ENCODE data around the gene PLPPR3. TPM values are rescaled to one million over a fixed set of nuclear protein-coding genes. Genes with fewer than 3 reads are reported as not detected.
"Not testable (repeated sequence)": the region's sequence is repeated elsewhere in the genome, so short reads cannot be mapped to it uniquely, and the experiment has no call there.

Gene PLPPR3
- total RNA-seq, 2 donors from 2014 or later: 110 to 111 TPM

DNA sequence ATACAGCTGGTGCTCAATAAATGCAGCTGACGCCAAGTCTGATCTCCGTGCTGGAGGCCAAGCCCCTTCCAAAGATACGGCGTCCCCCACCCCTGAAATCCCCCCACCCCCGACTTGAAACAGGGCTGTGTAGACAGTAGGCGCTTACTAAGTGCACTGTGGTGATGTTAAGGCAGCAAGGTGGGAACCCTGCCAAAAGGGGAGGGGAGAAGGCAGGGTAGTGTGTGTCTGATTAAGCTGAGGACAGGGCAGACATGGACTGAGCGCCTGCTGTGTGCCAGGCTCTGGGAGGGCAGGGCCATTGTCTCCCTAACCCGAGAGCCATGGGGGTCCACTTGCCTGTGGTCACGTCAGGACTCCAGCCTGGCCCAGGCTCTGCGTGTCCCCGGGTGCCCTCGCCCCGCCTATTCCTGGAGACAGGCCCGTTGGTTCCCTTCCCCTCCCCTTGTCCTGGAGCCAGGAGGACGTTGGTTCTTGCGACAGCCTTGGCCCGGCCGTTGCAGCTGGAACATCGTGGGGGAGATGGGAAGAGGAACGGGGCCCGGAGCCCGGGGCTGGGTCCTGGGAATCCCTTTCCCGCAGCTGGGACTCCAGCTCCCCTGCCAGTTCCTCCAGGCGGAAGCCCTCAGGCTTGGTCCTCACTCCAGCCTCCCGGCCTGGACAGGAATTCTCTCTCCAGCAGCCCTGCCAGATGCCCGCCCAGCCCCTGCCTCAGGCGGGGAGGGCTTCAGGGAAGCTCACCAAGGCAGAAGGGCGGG lies 28.6 kb upstream of the PLPPR3 start:
- DNase-seq: peak; percentile 73
- H3K27me3 ChIP-seq (ENCODE audit: control insufficient read depth, insufficient read depth, low read length, poor library complexity, severe bottlenecking): no peaks in the 10 kb centered on the region
- Mint-ChIP-seq H3K27me3 (ENCODE audit: insufficient read depth) (peaks cover 12% of the 10 kb centered on the region), H3K27ac (no peak overlapping the region), H3K36me3 (ENCODE audit: low read depth) (no peaks in the 10 kb centered on the region), H3K9me3 (no peaks in the 10 kb centered on the region), H3K4me1 (no peaks in the 10 kb centered on the region), H3K4me3 (no peak overlapping the region)
- no peak overlapping the region for H3K4me3 ChIP-seq (ENCODE audit: low read length)
- peak overlapping the region; percentile 22 for H3K27ac ChIP-seq (ENCODE audit: low read depth, low read length)
- TF ChIP-seq, protein P1, sequence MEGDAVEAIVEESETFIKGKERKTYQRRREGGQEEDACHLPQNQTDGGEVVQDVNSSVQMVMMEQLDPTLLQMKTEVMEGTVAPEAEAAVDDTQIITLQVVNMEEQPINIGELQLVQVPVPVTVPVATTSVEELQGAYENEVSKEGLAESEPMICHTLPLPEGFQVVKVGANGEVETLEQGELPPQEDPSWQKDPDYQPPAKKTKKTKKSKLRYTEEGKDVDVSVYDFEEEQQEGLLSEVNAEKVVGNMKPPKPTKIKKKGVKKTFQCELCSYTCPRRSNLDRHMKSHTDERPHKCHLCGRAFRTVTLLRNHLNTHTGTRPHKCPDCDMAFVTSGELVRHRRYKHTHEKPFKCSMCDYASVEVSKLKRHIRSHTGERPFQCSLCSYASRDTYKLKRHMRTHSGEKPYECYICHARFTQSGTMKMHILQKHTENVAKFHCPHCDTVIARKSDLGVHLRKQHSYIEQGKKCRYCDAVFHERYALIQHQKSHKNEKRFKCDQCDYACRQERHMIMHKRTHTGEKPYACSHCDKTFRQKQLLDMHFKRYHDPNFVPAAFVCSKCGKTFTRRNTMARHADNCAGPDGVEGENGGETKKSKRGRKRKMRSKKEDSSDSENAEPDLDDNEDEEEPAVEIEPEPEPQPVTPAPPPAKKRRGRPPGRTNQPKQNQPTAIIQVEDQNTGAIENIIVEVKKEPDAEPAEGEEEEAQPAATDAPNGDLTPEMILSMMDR (conservative IDR thresholded peaks at IDR 0.05): no peak
- H3K36me3 ChIP-seq (ENCODE audit: control insufficient read depth, insufficient read depth, low read length): no peaks in the 10 kb centered on the region
- WGBS, 2 experiments (ENCODE audit: insufficient coverage in 1 of 2, insufficient read length in 1 of 2): 70 to 77% methylated on average over 5 to 28 of the region's 28 CpGs
- no peaks in the 10 kb centered on the region for H3K9me3 ChIP-seq (ENCODE audit: control insufficient read depth, low read length)
- H3K4me1 ChIP-seq (ENCODE audit: control insufficient read depth, insufficient read depth, low read length): no peaks in the 10 kb centered on the region
- no peak overlapping the region for H3K9ac ChIP-seq (ENCODE audit: extremely low read depth, low read length, poor library complexity, severe bottlenecking)

DNA sequence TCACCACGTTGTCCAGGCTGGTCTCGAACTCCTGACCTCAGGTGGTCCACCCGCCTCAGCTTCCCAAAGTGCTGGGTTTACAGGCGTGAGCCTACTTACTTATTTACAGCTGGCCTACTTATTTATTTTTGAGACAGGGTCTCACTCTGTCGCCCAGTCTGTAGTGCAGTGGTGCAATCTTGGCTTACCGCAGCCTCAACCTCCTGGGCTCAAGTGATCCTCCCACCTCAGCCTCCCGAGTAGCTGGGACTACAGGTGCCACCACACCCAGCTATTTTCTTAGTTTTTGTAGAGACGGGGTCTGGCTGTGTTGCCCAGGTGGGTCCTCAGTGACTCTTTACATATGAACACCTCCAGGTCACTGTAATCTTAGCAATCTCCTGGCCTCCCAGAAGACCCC lies 27.4 kb upstream of the PLPPR3 start:
- H3K4me1 ChIP-seq (ENCODE audit: control insufficient read depth, insufficient read depth, low read length); H3K4me3 ChIP-seq (ENCODE audit: low read length); H3K27ac ChIP-seq (ENCODE audit: low read depth, low read length); H3K9ac ChIP-seq (ENCODE audit: extremely low read depth, low read length, poor library complexity, severe bottlenecking); H3K4me3 Mint-ChIP-seq; H3K27ac Mint-ChIP-seq; H3K27me3 ChIP-seq (ENCODE audit: control insufficient read depth, insufficient read depth, low read length, poor library complexity, severe bottlenecking); H3K9me3 ChIP-seq (ENCODE audit: control insufficient read depth, low read length); H3K36me3 ChIP-seq (ENCODE audit: control insufficient read depth, insufficient read depth, low read length); DNase-seq; H3K4me1 Mint-ChIP-seq; H3K9me3 Mint-ChIP-seq; H3K36me3 Mint-ChIP-seq (ENCODE audit: low read depth): not testable (repeated sequence)
- peaks cover 22% of the 10 kb centered on the region for H3K27me3 Mint-ChIP-seq (ENCODE audit: insufficient read depth)
- WGBS, 2 experiments (ENCODE audit: insufficient coverage in 1 of 2, insufficient read length in 1 of 2): 81 to 90% methylated on average over 6 to 8 of the region's 8 CpGs

DNA sequence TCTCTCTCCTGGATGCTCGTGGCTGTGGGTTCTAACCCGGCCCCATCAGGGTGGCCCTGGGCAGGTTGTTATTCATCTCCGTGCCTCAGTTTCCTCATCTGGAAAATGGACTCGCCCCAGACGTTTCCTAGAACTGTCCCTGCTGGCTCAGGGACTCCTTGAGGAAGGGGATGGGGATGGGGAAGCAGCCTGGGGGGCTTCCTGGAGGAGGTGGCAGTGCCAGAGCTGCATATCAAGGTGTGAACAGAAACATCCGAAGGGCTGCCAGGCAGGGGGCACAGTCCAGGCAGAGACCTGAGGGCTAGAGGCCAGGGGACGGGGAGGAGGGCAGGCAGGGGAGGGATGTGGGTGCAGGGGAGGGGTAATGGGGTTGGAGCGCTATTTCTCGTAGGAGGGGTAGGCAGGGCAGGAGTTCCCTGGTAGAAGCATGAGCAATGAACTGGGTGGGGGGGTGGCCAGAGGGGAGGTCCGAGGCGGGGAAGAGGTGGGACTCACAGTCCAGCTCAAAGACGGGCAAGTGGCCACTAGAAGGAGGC lies 26.7 kb upstream of the PLPPR3 start:
- H3K4me3 ChIP-seq (ENCODE audit: low read length): no peak overlapping the region
- no peak overlapping the region for H3K27ac Mint-ChIP-seq
- TF ChIP-seq, protein P1 (conservative IDR thresholded peaks at IDR 0.05): no peak
- H3K27ac ChIP-seq (ENCODE audit: low read depth, low read length): no peak overlapping the region
- no peaks in the 10 kb centered on the region for H3K4me1 Mint-ChIP-seq
- no peak for DNase-seq
- H3K27me3 Mint-ChIP-seq (ENCODE audit: insufficient read depth): peaks cover 28% of the 10 kb centered on the region
- H3K9me3 ChIP-seq (ENCODE audit: control insufficient read depth, low read length): no peaks in the 10 kb centered on the region
- no peaks in the 10 kb centered on the region for H3K36me3 Mint-ChIP-seq (ENCODE audit: low read depth)
- no peak overlapping the region for H3K9ac ChIP-seq (ENCODE audit: extremely low read depth, low read length, poor library complexity, severe bottlenecking)
- no peaks in the 10 kb centered on the region for H3K36me3 ChIP-seq (ENCODE audit: control insufficient read depth, insufficient read depth, low read length)
- H3K4me1 ChIP-seq (ENCODE audit: control insufficient read depth, insufficient read depth, low read length): no peaks in the 10 kb centered on the region
- peaks cover 15% of the 10 kb centered on the region for H3K27me3 ChIP-seq (ENCODE audit: control insufficient read depth, insufficient read depth, low read length, poor library complexity, severe bottlenecking)
- 67 to 75% methylated on average over 10 to 12 of the region's 12 CpGs for WGBS, 2 experiments (ENCODE audit: insufficient coverage in 1 of 2, insufficient read length in 1 of 2)
- no peak overlapping the region for H3K4me3 Mint-ChIP-seq
- no peaks in the 10 kb centered on the region for H3K9me3 Mint-ChIP-seq
